ENCODE results near the gene HSD11B2. TPM values are rescaled to one million over a fixed set of nuclear protein-coding genes. Genes with fewer than 3 reads are reported as not detected.

The HSD11B2 gene
- total RNA-seq, 2 experiments from 2014 or later: not detected

DNA sequence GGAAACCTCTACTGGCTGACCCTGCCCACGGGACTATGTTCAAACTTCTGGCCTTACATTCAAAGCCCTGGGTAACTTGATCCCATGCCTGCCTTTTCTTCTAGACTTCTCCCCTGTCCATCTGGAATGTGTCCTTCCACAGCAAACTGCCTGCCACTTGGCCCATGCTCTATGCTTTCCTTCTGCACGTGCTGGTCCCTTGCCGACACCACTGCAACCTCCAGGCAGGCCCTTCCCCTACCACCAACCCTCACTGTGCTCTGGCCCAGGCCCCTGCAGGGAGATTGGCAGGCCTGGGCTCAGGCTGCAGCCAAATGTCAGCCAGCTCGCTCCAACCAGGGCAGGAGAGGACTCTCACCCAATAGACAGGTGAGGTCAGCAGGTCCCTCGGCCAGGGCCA is 11.0 kb downstream of the HSD11B2 start:
- no peak for DNase-seq (ENCODE audit: low spot score)
- Histone ChIP-seq H3K9me3 (ENCODE audit: low read length) (no peaks in the 10 kb centered on the region), H2AFZ (ENCODE audit: low read length) (no peak overlapping the region), H3K4me3 (ENCODE audit: low read depth, low read length, poor library complexity, severe bottlenecking) (no peak overlapping the region), H3K36me3 (ENCODE audit: insufficient read depth, low read length) (peaks cover 11% of the 10 kb centered on the region; the same call in 1 of the 2 replicates), H3K9me2 (ENCODE audit: insufficient read depth, low read length) (no peaks in the 10 kb centered on the region), H3K79me2 (ENCODE audit: insufficient read depth, low read depth, low read length) (no peaks in the 10 kb centered on the region), H3K4me1 (ENCODE audit: insufficient read depth, low read length, poor library complexity, severe bottlenecking) (no peaks in the 10 kb centered on the region), H3K4me2 (ENCODE audit: low read length) (no peak overlapping the region), H3K27ac (ENCODE audit: low read depth, low read length, poor library complexity, severe bottlenecking) (no peak overlapping the region), H4K20me1 (ENCODE audit: insufficient read depth, low read length) (no peaks in the 10 kb centered on the region)
- BruUV-seq (replicated peaks): no TSS peak
- TF ChIP-seq, protein P1, sequence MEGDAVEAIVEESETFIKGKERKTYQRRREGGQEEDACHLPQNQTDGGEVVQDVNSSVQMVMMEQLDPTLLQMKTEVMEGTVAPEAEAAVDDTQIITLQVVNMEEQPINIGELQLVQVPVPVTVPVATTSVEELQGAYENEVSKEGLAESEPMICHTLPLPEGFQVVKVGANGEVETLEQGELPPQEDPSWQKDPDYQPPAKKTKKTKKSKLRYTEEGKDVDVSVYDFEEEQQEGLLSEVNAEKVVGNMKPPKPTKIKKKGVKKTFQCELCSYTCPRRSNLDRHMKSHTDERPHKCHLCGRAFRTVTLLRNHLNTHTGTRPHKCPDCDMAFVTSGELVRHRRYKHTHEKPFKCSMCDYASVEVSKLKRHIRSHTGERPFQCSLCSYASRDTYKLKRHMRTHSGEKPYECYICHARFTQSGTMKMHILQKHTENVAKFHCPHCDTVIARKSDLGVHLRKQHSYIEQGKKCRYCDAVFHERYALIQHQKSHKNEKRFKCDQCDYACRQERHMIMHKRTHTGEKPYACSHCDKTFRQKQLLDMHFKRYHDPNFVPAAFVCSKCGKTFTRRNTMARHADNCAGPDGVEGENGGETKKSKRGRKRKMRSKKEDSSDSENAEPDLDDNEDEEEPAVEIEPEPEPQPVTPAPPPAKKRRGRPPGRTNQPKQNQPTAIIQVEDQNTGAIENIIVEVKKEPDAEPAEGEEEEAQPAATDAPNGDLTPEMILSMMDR (conservative IDR thresholded peaks at IDR 0.05; ENCODE audit: low read length): no peak
- TF ChIP-seq EZH2phosphoT487 (IDR thresholded peaks at IDR 0.05; ENCODE audit: borderline replicate concordance, low read depth, low read length): no peak
- ChIA-PET POLR2A (no interaction called here), CTCF (ENCODE audit: unreplicated experiment) (no interaction called here)
- intact Hi-C loops (cut with micrococcal nuclease; ENCODE audit: unreplicated experiment): no loop called here

DNA sequence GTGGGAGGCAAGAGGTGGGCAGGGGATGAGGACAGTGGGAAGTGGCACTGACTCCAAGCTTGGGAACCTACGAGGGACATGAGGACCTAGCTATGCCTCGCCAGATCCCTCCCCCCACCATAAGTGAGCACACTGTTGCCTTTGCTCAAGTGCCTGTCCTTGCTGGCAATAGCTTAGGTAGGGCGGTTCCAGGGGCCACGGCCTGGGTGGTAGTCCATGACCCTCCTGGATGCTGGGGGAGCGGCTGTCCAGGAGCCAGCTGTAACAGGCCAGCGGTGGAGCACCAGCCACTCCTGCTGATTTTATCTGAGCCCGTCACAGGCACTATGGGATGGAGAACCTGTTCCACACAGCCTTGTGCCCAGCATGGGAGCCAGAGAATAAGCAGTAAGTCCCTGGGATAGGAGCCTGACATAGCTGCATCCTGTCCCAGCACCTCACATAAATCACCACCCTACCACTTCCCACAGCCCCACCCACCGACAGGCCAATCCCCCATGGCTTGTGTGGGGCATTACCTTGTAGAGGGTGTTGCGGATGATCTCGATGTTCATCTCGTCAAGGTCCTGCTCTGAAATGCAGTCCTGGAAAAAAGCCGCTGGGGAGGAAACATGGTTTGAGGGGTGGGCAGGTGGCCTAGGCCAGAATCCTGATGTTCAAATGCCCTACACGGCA is 11.8 kb downstream of the HSD11B2 start:
- H3K9me3 ChIP-seq (ENCODE audit: low read length): no peaks in the 10 kb centered on the region
- intact Hi-C loops (cut with micrococcal nuclease; ENCODE audit: unreplicated experiment): no loop called here
- H3K79me2 ChIP-seq (ENCODE audit: insufficient read depth, low read depth, low read length): no peaks in the 10 kb centered on the region
- DNase-seq (ENCODE audit: low spot score): no peak
- TF ChIP-seq, protein P1 (conservative IDR thresholded peaks at IDR 0.05; ENCODE audit: low read length): no peak
- TF ChIP-seq EZH2phosphoT487 (IDR thresholded peaks at IDR 0.05; ENCODE audit: borderline replicate concordance, low read depth, low read length): no peak
- H3K4me3 ChIP-seq (ENCODE audit: low read depth, low read length, poor library complexity, severe bottlenecking): no peak overlapping the region
- H3K36me3 ChIP-seq (ENCODE audit: insufficient read depth, low read length): peaks cover 10% of the 10 kb centered on the region; the same call in 1 of the 2 replicates
- H3K4me1 ChIP-seq (ENCODE audit: insufficient read depth, low read length, poor library complexity, severe bottlenecking): no peaks in the 10 kb centered on the region
- POLR2A ChIA-PET: interaction anchor here (0.5 kb wide), 1 partner anchor 325 kb away, joined by 4 read pairs; no protein-coding TSS in a partner anchor
- H3K4me2 ChIP-seq (ENCODE audit: low read length): no peak overlapping the region
- no peak overlapping the region for H3K27ac ChIP-seq (ENCODE audit: low read depth, low read length, poor library complexity, severe bottlenecking)
- no peaks in the 10 kb centered on the region for H3K9me2 ChIP-seq (ENCODE audit: insufficient read depth, low read length)
- H2AFZ ChIP-seq (ENCODE audit: low read length): no peak overlapping the region
- CTCF ChIA-PET (ENCODE audit: unreplicated experiment): no interaction called here
- no TSS peak for BruUV-seq (replicated peaks)
- no peaks in the 10 kb centered on the region for H4K20me1 ChIP-seq (ENCODE audit: insufficient read depth, low read length)

DNA sequence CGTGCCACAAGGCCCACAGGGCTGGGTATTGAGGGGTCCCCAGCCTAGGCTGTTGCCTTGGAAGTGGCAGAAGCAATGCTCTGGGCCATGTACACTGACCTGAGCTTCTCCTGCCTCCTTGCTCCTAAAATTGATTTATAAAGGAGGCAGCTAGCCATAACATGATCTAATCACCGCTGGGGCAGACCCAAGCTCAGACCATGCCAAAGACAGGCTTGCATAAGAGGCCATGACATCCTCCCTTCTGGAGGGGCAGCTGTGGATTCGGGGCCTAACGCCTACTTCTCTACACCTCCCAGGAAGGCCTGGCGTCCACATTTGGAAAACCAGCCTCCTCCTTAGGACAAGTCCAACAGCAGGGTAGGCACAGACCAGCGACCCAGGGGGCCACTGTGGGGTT is 12.3 kb downstream of the HSD11B2 start:
- intact Hi-C loops (cut with micrococcal nuclease; ENCODE audit: unreplicated experiment): no loop called here
- no peak for DNase-seq (ENCODE audit: low spot score)
- H3K4me1 ChIP-seq (ENCODE audit: insufficient read depth, low read length, poor library complexity, severe bottlenecking): no peaks in the 10 kb centered on the region
- ChIA-PET POLR2A (interaction anchor here (0.5 kb wide), 1 partner anchor 326 kb away, joined by 4 read pairs; no protein-coding TSS in a partner anchor), CTCF (ENCODE audit: unreplicated experiment) (no interaction called here)
- no peaks in the 10 kb centered on the region for H4K20me1 ChIP-seq (ENCODE audit: insufficient read depth, low read length)
- no peaks in the 10 kb centered on the region for H3K9me3 ChIP-seq (ENCODE audit: low read length)
- no peak overlapping the region for H2AFZ ChIP-seq (ENCODE audit: low read length)
- TF ChIP-seq, protein P1 (conservative IDR thresholded peaks at IDR 0.05; ENCODE audit: low read length): no peak
- no peak for TF ChIP-seq EZH2phosphoT487 (IDR thresholded peaks at IDR 0.05; ENCODE audit: borderline replicate concordance, low read depth, low read length)
- H3K4me2 ChIP-seq (ENCODE audit: low read length): no peak overlapping the region
- H3K9me2 ChIP-seq (ENCODE audit: insufficient read depth, low read length): no peaks in the 10 kb centered on the region
- no TSS peak for BruUV-seq (replicated peaks)
- H3K27ac ChIP-seq (ENCODE audit: low read depth, low read length, poor library complexity, severe bottlenecking): no peak overlapping the region
- H3K36me3 ChIP-seq (ENCODE audit: insufficient read depth, low read length): peaks cover 5% of the 10 kb centered on the region; the same call in 1 of the 2 replicates
- no peaks in the 10 kb centered on the region for H3K79me2 ChIP-seq (ENCODE audit: insufficient read depth, low read depth, low read length)
- no peak overlapping the region for H3K4me3 ChIP-seq (ENCODE audit: low read depth, low read length, poor library complexity, severe bottlenecking)

All from OCI-LY7 (cell line).